Measurements from ENCODE around the gene RHOJ.

RHOJ gene

GRCh38 chr14:63209160-63209559 lies 4.9 kb downstream of the RHOJ start:
- no peak for DNase-seq

- no peak for DNase-seq
Measured at GRCh38 chr14:63210812-63211211, 6.6 kb downstream of the RHOJ start.

- DNase-seq: no peak
Measured at GRCh38 chr14:63212209-63212608, 8.0 kb downstream of the RHOJ start.

GRCh38 chr14:63212776-63213500 lies 8.7 kb downstream of the RHOJ start:
- DNase-seq: no peak

- no peak for DNase-seq
Measured at GRCh38 chr14:63214417-63215196, 10.4 kb downstream of the RHOJ start.

- DNase-seq: no peak
Measured at GRCh38 chr14:63220526-63220925, 16.3 kb downstream of the RHOJ start.

- DNase-seq: no peak
Measured at GRCh38 chr14:63223596-63223995, 19.4 kb downstream of the RHOJ start.

- no peak for DNase-seq
Measured at GRCh38 chr14:63224196-63224595, 20.0 kb downstream of the RHOJ start.

GRCh38 chr14:63228217-63228616 lies 24.0 kb downstream of the RHOJ start:
- DNase-seq: no peak

- DNase-seq: no peak
Measured at GRCh38 chr14:63229330-63230059, 25.3 kb downstream of the RHOJ start.

GRCh38 chr14:63231766-63232165 lies 27.5 kb downstream of the RHOJ start:
- no peak for DNase-seq

GRCh38 chr14:63237791-63238190 lies 33.5 kb downstream of the RHOJ start:
- DNase-seq: no peak

GRCh38 chr14:63240221-63240620 lies 36.0 kb downstream of the RHOJ start:
- DNase-seq: no peak

GRCh38 chr14:63241096-63241495 lies 36.9 kb downstream of the RHOJ start:
- DNase-seq: no peak

GRCh38 chr14:63243646-63244045 lies 39.4 kb downstream of the RHOJ start:
- DNase-seq: no peak

- DNase-seq: no peak
Measured at GRCh38 chr14:63245893-63246292, 41.6 kb downstream of the RHOJ start.

- no peak for DNase-seq
Measured at GRCh38 chr14:63248211-63248610, 44.0 kb downstream of the RHOJ start.

GRCh38 chr14:63249092-63249491 lies 44.8 kb downstream of the RHOJ start:
- DNase-seq: no peak

GRCh38 chr14:63257299-63257698 lies 53.1 kb downstream of the RHOJ start:
- DNase-seq: no peak

- no peak for DNase-seq
Measured at GRCh38 chr14:63262446-63262845, 58.2 kb downstream of the RHOJ start.

- no peak for DNase-seq
Measured at GRCh38 chr14:63266106-63266505, 61.9 kb downstream of the RHOJ start.

GRCh38 chr14:63267171-63267570 lies 62.9 kb downstream of the RHOJ start:
- DNase-seq: no peak

GRCh38 chr14:63268771-63269170 lies 64.5 kb downstream of the RHOJ start:
- no peak for DNase-seq
